CD4-positive, CD25-positive, alpha-beta regulatory T cell (primary cell): ENCODE results near the gene CEACAM3. TPM values are rescaled to one million over a fixed set of nuclear protein-coding genes. Genes with fewer than 3 reads are reported as not detected.

Experiments
- ATAC-seq, 2 donors: fragments of 150-1000 bp; cut with Tn5 transposase; one replicate each; pipeline ENCODE4 v1.10.0; 2021; ENCODE audit warnings: low read depth in 2 of 2, moderate number of reproducible peaks in 2 of 2, moderate library complexity in 1 of 2
- DNase-seq, 3 donors: peaks; one replicate each; pipeline versions ENCODE4 v3.0.0 to v3.0.0-alpha.2; 2012 to 2022; ENCODE audit warnings: mixed read lengths in 1 of 3
- H3K27ac ChIP-seq: one replicate; pipeline ENCODE4 v1.7.0; 2013; ENCODE audit warnings: mild to moderate bottlenecking, low read length; ENCODE audit not compliant: insufficient read depth, poor library complexity, severe bottlenecking
- H3K27me3 ChIP-seq: one replicate; pipeline ENCODE4 v1.7.0; 2013; ENCODE audit warnings: low read length; ENCODE audit not compliant: control insufficient read depth, insufficient read depth
- H3K36me3 ChIP-seq: one replicate; pipeline ENCODE4 v1.7.0; 2013; ENCODE audit warnings: mild to moderate bottlenecking, low read length, moderate library complexity; ENCODE audit not compliant: control insufficient read depth, insufficient read depth
- H3K4me1 ChIP-seq: 2 replicates; pipeline ENCODE4 v1.7.0; 2013; ENCODE audit warnings: mild to moderate bottlenecking, low read length; ENCODE audit not compliant: insufficient read depth, control insufficient read depth, poor library complexity, severe bottlenecking
- H3K4me3 ChIP-seq: one replicate; pipeline ENCODE4 v1.7.0; 2013; ENCODE audit warnings: low read depth, mild to moderate bottlenecking, low read length, moderate library complexity
- H3K9me3 ChIP-seq, 2 experiments: 1 replicate in 1 of 2; 2 replicates in 1 of 2; pipeline ENCODE4 v1.7.0; 2013; ENCODE audit warnings: low read length in 2 of 2, mild to moderate bottlenecking in 1 of 2, moderate library complexity in 1 of 2; ENCODE audit not compliant: control insufficient read depth in 2 of 2
- H3K27ac Mint-ChIP-seq, 3 donors: one replicate each; pipeline ENCODE4 v1.8.0; 2020 to 2022; ENCODE audit warnings: mild to moderate bottlenecking in 3 of 3, mixed read lengths in 3 of 3, moderate library complexity in 2 of 3
- H3K27me3 Mint-ChIP-seq: one replicate; pipeline ENCODE4 v1.8.0; 2022; ENCODE audit warnings: mild to moderate bottlenecking, mixed read lengths
- H3K36me3 Mint-ChIP-seq: one replicate; pipeline ENCODE4 v1.8.0; 2020; ENCODE audit warnings: mixed read lengths
- H3K4me1 Mint-ChIP-seq, 4 donors: one replicate each; pipeline ENCODE4 v1.8.0; 2020 to 2022; ENCODE audit warnings: mixed read lengths in 4 of 4, mild to moderate bottlenecking in 1 of 4
- H3K4me3 Mint-ChIP-seq, 4 donors: one replicate each; pipeline ENCODE4 v1.8.0; 2020 to 2022; ENCODE audit warnings: mild to moderate bottlenecking in 4 of 4, mixed read lengths in 4 of 4, moderate library complexity in 3 of 4
- H3K9me3 Mint-ChIP-seq, 7 donors: one replicate each; pipeline ENCODE4 v1.8.0; 2020 to 2022; ENCODE audit warnings: mixed read lengths in 7 of 7, mild to moderate bottlenecking in 3 of 7, moderate library complexity in 2 of 7
- polyA plus RNA-seq, 4 donors: library from polyadenylated mRNA; unstranded; fragments of 300-500 nt; fragmentation: Illumina TruSeq; gene quantifications; one replicate each; pipeline ENCODE4 v1.2.3, GENCODE V29; 2021
- total RNA-seq: library from RNA; stranded (reverse); gene quantifications from one replicate; pipeline ENCODE4 v1.2.3, GENCODE V29; 2022

CEACAM3 gene
- total and polyA plus RNA-seq, 5 donors from 2014 or later, result not detected

DNA sequence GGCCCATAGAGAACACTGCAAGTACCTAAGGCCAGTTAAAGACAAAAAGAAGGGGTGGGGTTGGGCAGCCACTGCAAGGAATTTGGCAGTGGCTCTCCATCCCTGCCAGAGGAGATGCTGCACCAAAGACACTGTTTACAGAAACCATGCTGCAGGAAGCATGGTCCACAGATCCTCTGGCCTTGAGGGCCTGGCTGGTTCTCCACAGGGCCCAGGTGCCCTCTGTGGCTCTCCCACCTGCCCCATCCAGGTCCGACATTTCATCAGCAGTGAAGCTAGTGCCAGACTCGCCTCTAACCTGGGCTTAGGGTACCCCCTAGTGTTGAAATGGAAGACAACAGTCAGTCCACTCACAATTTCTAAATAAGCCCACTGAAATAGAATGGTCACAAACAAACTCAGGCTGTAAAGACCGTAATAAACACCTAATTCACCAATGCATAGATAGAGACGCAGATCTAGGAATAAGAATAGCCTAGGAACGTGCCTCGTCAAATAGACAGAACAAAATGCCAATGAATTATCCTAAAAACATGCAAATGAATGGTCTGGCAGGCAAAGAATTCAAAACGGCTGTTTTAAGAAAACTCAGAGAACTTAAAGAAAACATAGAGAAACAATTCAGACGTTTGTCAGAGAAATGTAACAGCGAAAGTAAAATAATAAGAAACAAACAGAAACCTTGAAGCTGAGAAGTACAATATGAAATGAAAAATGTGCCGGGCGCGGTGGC, 24.8 kb downstream of the CEACAM3 start:
- peaks cover 0 to 2% (median 0%) of the 10 kb centered on the region in 7 donors for H3K9me3 Mint-ChIP-seq
- peaks cover 0 to 3% (median 0%) of the 10 kb centered on the region in 4 donors for H3K4me1 Mint-ChIP-seq
- H3K36me3 ChIP-seq, result no peaks in the 10 kb centered on the region
- peaks cover 37% of the 10 kb centered on the region for H3K27me3 Mint-ChIP-seq
- peak; percentile 14 to 63 (median 56) for DNase-seq
- H3K9me3 ChIP-seq, result no peaks in the 10 kb centered on the region
- H3K4me3 Mint-ChIP-seq, result no peak overlapping the region
- H3K27me3 ChIP-seq, result peaks cover 2% of the 10 kb centered on the region
- ATAC-seq, result peak; percentile 53 to 63
- no peak overlapping the region for H3K27ac Mint-ChIP-seq
- no peak overlapping the region for H3K27ac ChIP-seq
- no peaks in the 10 kb centered on the region for H3K36me3 Mint-ChIP-seq
- no peaks in the 10 kb centered on the region for H3K4me1 ChIP-seq
- no peak overlapping the region for H3K4me3 ChIP-seq

- no peak overlapping the region for H3K4me3 Mint-ChIP-seq
- H3K27ac Mint-ChIP-seq, result no peak overlapping the region
- peaks cover 21% of the 10 kb centered on the region for H3K27me3 Mint-ChIP-seq
- no peak for DNase-seq
- H3K9me3 ChIP-seq, result no peaks in the 10 kb centered on the region
- no peak for ATAC-seq
- no peak overlapping the region for H3K27ac ChIP-seq
- no peaks in the 10 kb centered on the region for H3K9me3 Mint-ChIP-seq
- H3K4me1 Mint-ChIP-seq, result peaks cover 0 to 2% (median 0%) of the 10 kb centered on the region in 4 donors
- peaks cover 8% of the 10 kb centered on the region for H3K27me3 ChIP-seq
- H3K4me3 ChIP-seq, result no peak overlapping the region
- no peaks in the 10 kb centered on the region for H3K4me1 ChIP-seq
- H3K36me3 ChIP-seq, result no peaks in the 10 kb centered on the region
- H3K36me3 Mint-ChIP-seq, result no peaks in the 10 kb centered on the region
Observed at GRCh38 chr19:41837981-41838708, 41.8 kb downstream of the CEACAM3 start.

DNA sequence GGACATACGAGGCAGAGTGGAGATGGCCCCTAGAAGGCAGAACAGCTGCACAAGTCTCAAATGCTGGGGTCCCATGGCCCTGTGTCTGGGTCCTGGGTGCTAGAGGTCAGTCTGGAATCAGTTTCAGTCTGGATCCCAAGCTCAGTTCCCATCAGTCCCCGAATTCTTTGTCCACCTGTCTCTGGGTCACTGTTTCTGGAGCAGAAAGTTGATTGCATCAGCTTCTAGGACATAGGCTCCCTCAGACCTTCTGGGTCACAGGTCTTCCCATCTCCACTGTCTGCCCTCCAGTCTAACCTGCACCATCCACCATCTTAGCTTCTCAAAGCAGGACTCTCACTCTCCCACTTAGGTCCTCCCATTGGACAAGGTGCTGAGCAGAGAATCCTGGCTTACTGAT, 42.8 kb downstream of the CEACAM3 start:
- no peak overlapping the region for H3K27ac ChIP-seq
- no peaks in the 10 kb centered on the region for H3K9me3 ChIP-seq
- peaks cover 8% of the 10 kb centered on the region for H3K27me3 ChIP-seq
- H3K4me1 ChIP-seq, result no peaks in the 10 kb centered on the region
- Mint-ChIP-seq H3K4me1 (peaks cover 0 to 2% (median 0%) of the 10 kb centered on the region in 4 donors), H3K4me3 (no peak overlapping the region), H3K27me3 (peaks cover 19% of the 10 kb centered on the region), H3K27ac (peak overlapping the region in 1 of 3 donors; percentile 43), H3K9me3 (no peaks in the 10 kb centered on the region), H3K36me3 (no peaks in the 10 kb centered on the region)
- H3K4me3 ChIP-seq, result no peak overlapping the region
- DNase-seq (no peak), ATAC-seq (no peak)
- no peaks in the 10 kb centered on the region for H3K36me3 ChIP-seq

- no peak overlapping the region for H3K27ac ChIP-seq
- DNase-seq, result no peak
- Mint-ChIP-seq H3K36me3 (no peaks in the 10 kb centered on the region), H3K27ac (peak overlapping the region in 1 of 3 donors; percentile 46), H3K27me3 (peaks cover 13% of the 10 kb centered on the region), H3K4me1 (no peaks in the 10 kb centered on the region), H3K4me3 (no peak overlapping the region), H3K9me3 (no peaks in the 10 kb centered on the region)
- H3K9me3 ChIP-seq, result no peaks in the 10 kb centered on the region
- no peak overlapping the region for H3K4me3 ChIP-seq
- ATAC-seq, result no peak
- no peaks in the 10 kb centered on the region for H3K36me3 ChIP-seq
- H3K27me3 ChIP-seq, result peaks cover 5% of the 10 kb centered on the region
- H3K4me1 ChIP-seq, result no peaks in the 10 kb centered on the region
Observed at GRCh38 chr19:41843371-41843770, 47.0 kb downstream of the CEACAM3 start.

- Mint-ChIP-seq H3K36me3 (no peaks in the 10 kb centered on the region), H3K9me3 (no peaks in the 10 kb centered on the region), H3K27ac (peak within 1 kb of the TSS in 1 of 3 donors; percentile 46), H3K27me3 (peaks cover 17% of the 10 kb centered on the region), H3K4me3 (no peak within 1 kb of the TSS), H3K4me1 (no peaks in the 10 kb centered on the region)
- Histone ChIP-seq H3K36me3 (no peaks in the 10 kb centered on the region), H3K4me1 (no peaks in the 10 kb centered on the region), H3K27ac (no peak within 1 kb of the TSS), H3K4me3 (no peak within 1 kb of the TSS), H3K9me3 (no peaks in the 10 kb centered on the region), H3K27me3 (no peaks in the 10 kb centered on the region)
- ATAC-seq (no peak), DNase-seq (no peak)
Observed at GRCh38 chr19:41844601-41845000, 48.2 kb downstream of the CEACAM3 start, which contains the start of gene LYPD4. Gene LYPD4, minus strand, starts transcription at chr19:41844683. Its CDS starts 5,398 bp downstream, at chr19:41839285.

DNA sequence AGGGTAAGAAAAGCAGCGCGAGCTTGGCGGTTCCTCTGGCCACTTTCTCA, 48.4 kb downstream of the CEACAM3 start, which contains the start of gene DMRTC2:
Gene DMRTC2 (plus strand): TSS at position 42 of the 50 bp plus-strand sequence. CDS start 2,387 bp downstream, outside the sequence.
- Histone ChIP-seq H3K27ac (no peak within 1 kb of the TSS), H3K27me3 (no peaks in the 10 kb centered on the region), H3K9me3 (no peaks in the 10 kb centered on the region), H3K4me1 (no peaks in the 10 kb centered on the region), H3K4me3 (no peak within 1 kb of the TSS), H3K36me3 (no peaks in the 10 kb centered on the region)
- Mint-ChIP-seq H3K4me1 (no peaks in the 10 kb centered on the region), H3K27ac (no peak within 1 kb of the TSS), H3K9me3 (no peaks in the 10 kb centered on the region), H3K27me3 (peaks cover 17% of the 10 kb centered on the region), H3K4me3 (no peak within 1 kb of the TSS), H3K36me3 (no peaks in the 10 kb centered on the region)
- ATAC-seq (no peak), DNase-seq (no peak)

DNA sequence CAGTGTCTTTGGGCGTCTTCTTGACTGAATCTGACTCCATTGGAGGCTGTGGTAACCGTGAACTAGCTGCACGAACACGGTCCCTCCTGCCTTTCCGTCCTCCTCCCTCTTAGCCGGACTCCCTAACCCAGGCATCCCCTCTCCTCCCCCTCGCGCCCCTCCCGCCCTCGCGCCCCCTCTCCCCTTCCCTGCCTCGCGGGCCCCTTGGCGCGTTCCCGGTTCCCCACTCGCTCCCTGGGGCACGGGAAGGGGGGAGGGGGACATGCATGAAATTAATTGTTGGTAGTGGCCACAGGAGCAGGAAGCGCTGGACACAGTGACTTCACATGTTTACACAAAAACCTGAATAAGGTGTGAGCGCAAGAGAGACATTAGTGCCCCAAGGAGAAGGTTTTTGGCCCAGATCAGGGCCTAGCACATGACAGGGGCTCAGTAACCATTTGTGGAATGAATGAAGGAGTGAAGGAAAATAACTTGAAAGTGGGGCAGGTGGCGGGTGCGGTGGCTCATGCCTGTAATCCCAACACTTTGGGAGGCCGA, 48.7 kb downstream of the CEACAM3 start:
- Histone ChIP-seq H3K4me1 (no peaks in the 10 kb centered on the region), H3K9me3 (no peaks in the 10 kb centered on the region), H3K36me3 (no peaks in the 10 kb centered on the region), H3K27ac (no peak overlapping the region), H3K4me3 (no peak overlapping the region), H3K27me3 (no peaks in the 10 kb centered on the region)
- Mint-ChIP-seq H3K27ac (no peak overlapping the region), H3K27me3 (peaks cover 17% of the 10 kb centered on the region), H3K9me3 (no peaks in the 10 kb centered on the region), H3K36me3 (no peaks in the 10 kb centered on the region), H3K4me3 (no peak overlapping the region), H3K4me1 (no peaks in the 10 kb centered on the region)
- no peak for DNase-seq
- ATAC-seq, result no peak
